Fibroblast of gingiva (primary cell): ENCODE data around the gene APBA2.

Experiments
- DNase-seq: peaks from one replicate; pipeline ENCODE4 v3.0.0-alpha.2; 2011; ENCODE audit warnings: low read depth

Gene APBA2

DNA sequence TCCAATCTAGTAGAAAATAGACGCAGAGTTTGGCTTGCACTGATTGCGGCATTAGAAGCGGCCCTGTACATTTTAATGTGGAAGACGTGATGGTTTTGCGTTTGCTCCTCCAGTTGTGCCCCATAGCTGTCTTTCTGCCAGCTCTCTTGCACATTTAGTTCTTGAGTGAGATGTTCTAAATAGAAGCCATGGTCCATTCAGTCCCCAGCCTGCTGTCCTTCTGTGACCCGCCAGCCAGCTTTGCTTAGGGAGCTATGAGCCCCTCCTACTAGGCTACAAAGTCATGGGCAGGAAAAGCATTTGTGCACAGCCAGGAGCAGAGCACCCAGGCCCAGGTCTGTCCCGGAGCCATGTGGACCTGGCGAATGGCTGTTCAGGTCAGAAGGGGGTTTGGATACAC lies 50.3 kb downstream of the APBA2 start:
- no peak for DNase-seq

GRCh38 chr15:28936481-28936881 lies 50.7 kb downstream of the APBA2 start:
- no peak for DNase-seq

DNA sequence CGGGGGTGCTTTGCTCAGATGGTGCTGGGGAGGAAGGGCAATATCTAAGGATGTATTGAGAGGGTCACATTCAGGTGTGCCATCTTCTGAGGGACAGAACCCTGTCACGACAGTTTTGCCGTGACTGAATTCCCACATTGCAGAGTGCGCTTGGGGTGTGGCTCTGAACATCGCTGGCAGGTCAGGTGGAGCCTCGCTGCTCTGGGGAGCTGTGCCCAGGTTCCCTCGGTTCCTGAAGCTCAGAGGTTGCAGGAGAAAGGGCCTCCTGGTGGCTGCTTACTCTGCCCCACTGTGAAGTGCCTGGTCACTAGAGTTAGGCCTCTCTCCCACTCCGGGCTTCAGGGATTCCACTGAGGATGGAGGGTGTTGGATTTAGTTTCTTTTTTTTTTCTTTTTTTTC lies 51.5 kb downstream of the APBA2 start:
- no peak for DNase-seq

GRCh38 chr15:28942046-28942445 lies 56.3 kb downstream of the APBA2 start:
- DNase-seq = no peak

GRCh38 chr15:28942571-28942970 lies 56.8 kb downstream of the APBA2 start:
- DNase-seq = no peak

DNA sequence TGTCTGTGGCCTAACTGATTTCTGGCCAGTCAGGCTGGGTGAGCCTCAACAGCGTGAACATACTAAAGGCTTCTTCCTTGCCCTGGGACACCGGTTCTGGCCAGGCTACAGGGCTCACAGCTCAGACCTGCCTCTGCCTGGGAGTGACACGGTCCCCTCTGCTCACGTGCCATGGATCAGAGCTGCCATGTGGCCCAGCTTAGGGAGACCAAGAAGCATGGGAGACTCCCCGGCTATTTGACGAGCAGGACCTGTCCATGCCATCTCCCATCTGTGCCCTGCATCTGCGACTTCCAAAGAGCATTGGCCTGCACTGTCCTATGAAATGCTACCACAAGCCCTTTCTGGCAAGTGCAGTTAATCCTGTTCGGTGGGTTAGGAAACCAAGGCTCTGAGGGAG lies 57.4 kb downstream of the APBA2 start:
- DNase-seq = no peak

DNA sequence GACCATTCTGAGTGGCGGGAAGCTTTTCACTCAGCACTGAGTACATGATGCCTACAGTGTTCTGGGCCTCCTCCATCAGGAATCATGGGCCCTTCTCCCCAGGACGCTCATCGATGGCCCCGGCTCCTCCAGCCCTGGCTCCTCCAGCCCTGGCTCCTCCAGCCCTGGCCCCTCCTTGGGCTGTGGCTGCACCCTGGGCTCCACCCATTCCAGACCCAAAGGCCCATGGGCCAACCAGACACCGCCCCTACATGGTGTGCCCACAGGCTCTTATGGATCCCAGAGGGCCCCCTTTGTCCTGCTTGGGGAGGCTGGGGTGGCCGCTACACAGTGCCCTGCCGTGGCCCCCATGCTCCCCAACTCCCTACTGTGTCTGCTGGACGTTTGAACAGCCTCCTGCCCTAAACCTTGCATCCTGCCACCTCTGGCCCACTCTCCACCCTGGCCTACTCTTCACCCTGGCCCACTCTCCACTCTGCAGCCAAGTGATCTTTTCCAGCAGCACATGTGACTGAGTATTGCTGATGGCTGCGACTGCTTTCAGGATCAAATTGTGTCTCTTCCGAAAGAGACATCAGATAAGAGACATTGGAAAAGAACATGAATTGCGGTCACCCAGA lies 57.9 kb downstream of the APBA2 start:
- no peak for DNase-seq

GRCh38 chr15:28944286-28944685 lies 58.5 kb downstream of the APBA2 start:
- no peak for DNase-seq

DNA sequence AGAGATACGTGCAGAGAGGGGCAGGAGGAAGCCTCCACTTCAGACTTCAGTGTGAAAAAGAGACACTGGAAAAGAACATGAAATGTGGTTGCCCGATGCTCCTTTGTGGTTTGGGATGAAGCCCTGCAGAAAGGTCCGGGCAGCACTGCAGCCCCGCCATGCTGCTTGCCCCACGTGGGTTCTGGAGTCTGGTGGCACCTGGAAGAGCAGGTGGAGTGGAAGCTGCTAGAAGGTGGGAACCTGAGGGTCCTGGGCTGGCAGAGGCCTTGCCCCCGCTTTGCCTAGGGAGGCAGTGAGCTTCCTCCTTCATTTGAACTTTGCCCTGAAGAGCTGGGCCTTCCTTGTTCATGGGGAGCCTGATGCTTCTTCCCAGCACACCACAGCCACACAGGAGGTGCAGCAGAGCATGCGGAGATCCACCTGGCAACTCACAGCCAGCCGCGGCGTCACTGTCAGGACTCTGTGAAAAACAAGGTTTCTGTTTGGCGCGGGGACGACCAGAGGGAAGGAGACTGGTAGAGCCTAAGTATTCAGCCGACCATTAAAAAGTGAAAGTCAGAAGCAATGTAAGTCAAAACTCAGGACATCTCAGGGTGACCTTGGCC lies 59.0 kb downstream of the APBA2 start:
- DNase-seq = no peak

GRCh38 chr15:28945626-28946230 lies 60.0 kb downstream of the APBA2 start:
- no peak for DNase-seq

DNA sequence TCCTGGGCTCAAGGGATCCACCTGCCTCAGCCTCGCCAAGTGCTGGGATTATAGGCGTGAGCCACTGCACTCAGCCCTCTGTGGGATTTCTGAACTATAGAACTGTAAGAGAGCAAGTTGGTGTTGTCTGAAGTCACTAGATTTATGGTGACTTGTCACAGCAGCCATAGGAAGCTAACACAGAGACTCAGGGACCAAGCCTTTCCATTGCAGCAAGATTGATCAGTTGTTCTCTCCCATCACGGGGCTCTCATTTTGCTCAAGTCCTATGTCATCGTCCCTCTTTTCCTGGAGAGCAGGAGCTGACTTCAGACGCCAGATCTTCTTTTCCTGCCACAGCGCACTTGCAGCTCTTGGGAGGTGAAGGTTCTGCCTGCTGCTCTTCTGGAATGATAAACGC lies 61.0 kb downstream of the APBA2 start:
- DNase-seq = no peak

DNA sequence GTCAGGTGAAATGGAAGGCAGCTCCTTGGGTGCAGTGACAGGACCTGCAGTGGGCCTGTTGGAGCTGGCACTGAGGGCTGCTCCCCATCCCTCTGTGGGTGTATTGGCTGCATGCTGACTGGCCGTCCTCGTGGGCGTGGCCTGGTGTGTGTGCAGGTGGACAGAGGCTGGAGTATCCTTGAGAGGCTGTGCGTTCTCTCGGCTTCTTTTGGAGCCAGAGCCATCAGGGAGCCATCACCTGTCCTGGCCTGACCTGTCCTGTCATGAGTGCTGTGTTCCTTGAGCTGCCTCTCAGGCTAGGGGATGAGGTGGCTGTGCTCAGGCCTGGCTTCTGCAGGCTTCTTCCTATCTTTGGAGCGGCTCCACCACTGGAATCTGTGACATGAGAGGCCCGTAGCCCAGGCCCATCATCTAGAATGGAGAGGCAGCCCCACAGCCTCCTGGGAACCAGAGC lies 61.5 kb downstream of the APBA2 start:
- DNase-seq = no peak

DNA sequence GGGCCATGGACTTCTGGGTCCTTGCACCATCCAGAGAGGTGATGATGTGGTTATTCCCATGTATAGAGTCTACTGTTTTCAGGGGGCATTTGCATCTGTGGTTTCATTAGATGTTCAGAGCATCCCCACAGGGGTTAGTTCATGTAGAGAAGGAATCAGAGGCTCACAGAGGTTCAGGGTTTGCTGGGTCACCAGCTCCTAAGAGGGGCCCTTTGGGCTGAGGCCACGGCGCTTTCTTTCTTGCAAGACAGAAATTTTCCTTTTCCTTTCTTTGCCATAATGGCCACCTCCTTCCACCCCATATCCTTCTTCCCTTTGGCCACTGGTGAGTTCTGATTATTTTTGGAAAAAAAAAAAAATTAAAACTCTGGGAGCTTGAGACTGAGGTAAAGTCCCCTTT lies 62.3 kb downstream of the APBA2 start:
- DNase-seq = no peak

DNA sequence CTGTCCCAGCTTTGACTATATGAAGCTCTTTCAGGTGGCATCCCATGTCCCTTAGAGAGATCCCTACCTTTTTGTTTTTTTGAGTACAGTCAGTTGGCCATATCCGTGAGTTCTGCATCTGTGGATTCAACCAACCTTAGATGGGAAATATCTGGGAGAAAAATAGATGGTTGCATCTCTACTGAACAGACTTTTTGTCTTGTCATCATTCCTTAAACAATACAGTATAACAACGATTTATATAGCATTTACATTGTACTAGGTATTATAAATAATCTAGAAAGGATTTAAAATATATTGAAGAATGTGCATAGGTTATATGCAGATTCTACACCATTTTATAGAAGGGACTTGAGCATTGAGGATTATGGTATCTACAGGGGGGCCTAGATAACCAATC lies 65.1 kb downstream of the APBA2 start:
- no peak for DNase-seq

DNA sequence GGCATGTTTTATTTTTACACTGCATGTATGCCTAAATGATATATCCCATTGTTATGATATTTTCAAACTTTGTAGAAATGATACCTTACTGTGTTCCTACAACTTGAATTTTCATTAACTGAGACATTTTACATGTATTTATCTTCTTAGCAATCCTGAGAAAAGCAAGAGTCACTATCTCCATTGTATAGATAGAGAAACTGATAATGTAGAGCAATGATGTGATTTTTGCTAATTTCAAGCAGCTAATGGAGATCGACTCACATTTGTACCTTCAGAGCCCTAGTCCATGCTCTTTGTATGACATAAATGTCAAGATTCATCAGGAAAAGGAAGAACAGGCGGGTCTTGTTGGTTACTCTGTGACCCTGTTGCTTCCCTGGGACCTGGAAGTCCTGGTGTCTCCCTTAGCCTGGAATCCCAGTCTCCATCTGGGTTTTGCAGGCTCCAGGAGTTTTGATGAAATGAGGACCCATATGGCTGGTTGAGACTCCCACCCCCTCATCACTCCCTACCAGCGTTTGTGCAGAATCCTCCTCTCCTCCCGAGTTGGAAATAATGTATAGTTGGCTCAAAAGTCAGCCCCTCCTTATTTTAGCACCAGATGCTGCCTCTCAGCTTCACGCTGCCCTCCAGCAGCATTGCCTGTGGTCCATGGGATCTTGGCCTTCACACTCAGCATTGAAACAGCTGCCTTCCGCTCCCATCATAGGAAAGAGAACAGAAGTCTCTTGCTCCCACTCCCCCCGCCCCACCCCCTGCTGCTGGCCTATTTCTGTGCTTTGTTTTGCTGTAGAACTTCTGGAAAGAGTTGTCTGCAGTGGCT lies 67.1 kb downstream of the APBA2 start:
- no peak for DNase-seq

GRCh38 chr15:28953573-28954195 lies 67.9 kb downstream of the APBA2 start:
- no peak for DNase-seq

DNA sequence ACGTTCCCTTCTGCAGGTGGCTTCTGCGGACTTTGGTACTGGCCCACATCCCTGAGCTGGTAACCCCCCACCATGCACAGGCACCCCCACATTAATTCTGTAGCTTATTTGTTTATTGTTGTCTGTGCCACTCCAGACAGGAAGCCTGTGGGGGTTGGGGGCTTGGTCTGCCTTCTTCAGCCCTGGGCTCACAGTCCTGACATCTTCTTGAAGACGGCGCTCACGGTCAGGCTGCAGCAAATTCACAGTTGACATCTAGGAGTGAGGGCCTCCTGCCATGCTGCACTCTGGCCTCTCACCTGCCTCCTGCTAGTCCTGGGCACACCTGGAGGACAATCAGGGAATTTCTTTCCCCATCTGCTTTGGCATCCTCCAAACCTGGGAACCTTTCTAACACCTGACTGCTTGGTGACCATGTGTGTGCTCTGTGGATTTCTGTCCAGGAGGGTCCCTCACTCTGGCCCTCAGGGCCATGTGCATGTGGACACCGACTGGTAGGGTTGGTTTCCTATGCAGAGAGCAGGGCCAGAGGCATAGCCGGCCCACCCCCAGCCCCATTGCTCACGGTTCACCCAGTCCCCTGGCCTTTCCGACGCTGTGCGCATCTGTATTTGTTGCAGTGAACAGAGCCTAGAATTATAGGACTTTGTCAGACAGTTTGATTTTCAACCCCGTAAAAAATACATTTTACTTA lies 68.8 kb downstream of the APBA2 start:
- no peak for DNase-seq

GRCh38 chr15:28955160-28955992 lies 69.6 kb downstream of the APBA2 start:
- peak; percentile 32 for DNase-seq

DNA sequence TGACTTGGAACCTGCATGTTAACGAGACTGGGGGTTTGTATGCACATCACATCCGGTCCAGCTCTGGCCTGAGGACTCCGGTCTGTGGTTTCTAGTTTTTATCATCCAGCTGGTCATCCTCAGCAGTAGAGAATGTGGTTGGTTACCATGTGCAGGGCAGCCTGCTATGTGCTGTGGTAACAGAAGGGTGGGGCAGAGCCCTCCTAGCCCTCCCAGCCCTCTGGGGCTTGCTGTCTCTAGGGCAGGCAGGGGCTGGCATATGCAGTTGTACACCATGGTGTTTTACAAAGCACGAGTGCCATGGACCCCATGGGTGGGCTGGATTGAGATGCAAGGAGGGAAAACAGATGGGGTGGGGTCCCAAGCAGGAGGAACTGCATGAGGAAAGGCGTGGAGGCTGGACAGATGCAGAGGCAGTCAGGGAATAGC lies 70.2 kb downstream of the APBA2 start:
- DNase-seq = no peak

DNA sequence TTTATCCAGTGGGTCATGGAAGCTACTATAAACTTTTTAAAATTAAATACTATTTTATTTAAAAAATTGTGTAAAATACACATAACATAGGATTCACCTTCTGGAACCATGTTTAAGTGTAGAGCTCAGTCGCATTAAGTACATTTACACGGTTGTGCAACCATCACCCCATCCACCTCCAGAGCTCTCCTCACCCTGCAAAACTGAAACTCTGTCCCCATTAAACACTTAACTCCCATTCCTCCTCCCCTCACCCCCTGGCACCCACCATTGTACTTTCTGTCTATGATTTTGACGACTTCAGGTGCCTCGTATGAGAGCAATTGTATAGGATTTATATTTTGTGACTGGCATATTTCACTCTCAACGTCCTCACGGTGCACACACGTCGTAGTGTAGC lies 70.7 kb downstream of the APBA2 start:
- no peak for DNase-seq
